Pancreas (tissue), 10 donors: Measurements from ENCODE around the gene ISOC1. TPM values are rescaled to one million over a fixed set of nuclear protein-coding genes. Genes with fewer than 3 reads are reported as not detected.

ENCODE experiments used
- ATAC-seq, 4 donors: fragments of 200-7000 bp; cut with Tn5 transposase; one replicate each; pipeline versions ENCODE4 v1.8.0 to v1.9.1; 2020; ENCODE audit warnings: mild to moderate bottlenecking in 4 of 4, moderate library complexity in 4 of 4
- DNase-seq, 6 donors: peaks; one replicate each; pipeline ENCODE4 v3.0.0-alpha.2; 2020
- FAIRE-seq: peaks from 2 replicates; lab custom pipeline; 2012; peaks lifted over from hg19 to GRCh38; lab: Jason Lieb, UNC
- H3K27ac ChIP-seq, 4 donors: fragments of 200-600 bp; sonication (generic); 1 replicate in 3 of 4; 2 replicates in 1 of 4; pipeline versions ENCODE4 v1.5.0 to v1.8.0; 2020
- H3K27me3 ChIP-seq, 4 donors: fragments of 200-600 bp; one replicate each; pipeline ENCODE4 v1.8.0; 2021
- H3K36me3 ChIP-seq, 3 donors: fragments of 200-600 bp; sonication (generic) in 1 of 3; one replicate each; pipeline versions ENCODE4 v1.5.0 to v1.8.0; 2020 to 2021
- H3K4me1 ChIP-seq, 3 donors: fragments of 200-600 bp; one replicate each; pipeline ENCODE4 v1.8.0; 2021
- H3K4me3 ChIP-seq, 4 donors: fragments of 200-600 bp; sonication (generic) in 2 of 4; one replicate each; pipeline versions ENCODE4 v1.5.0 to v1.8.0; 2020 to 2021
- H3K9me3 ChIP-seq, 4 donors: fragments of 200-600 bp; one replicate each; pipeline ENCODE4 v1.8.0; 2021
- CTCF ChIP-seq, 4 donors: fragments of 200-600 bp; sonication (generic) in 3 of 4; IDR thresholded peaks; one replicate each; pipeline versions ENCODE4 v1.5.0 to v1.8.0; 2021; ENCODE audit warnings: antibody characterized with exemption in 4 of 4
- WGBS, 2 donors: extraction: QIAGEN DNeasy Blood & Tissue Kit; methylation state at CpG; one replicate each; pipeline ENCODE4 v1.1.7; 2013; 5-methylcytosine and 5-hydroxymethylcytosine counted together
- intact Hi-C, 3 donors: fragments of 100-400 bp; cut with DNase I; formaldehyde crosslinking; loops; one replicate each; pipeline versions ENCODE4 v1.11.1 to v1.14.2; 2022
- polyA plus RNA-seq, 2 donors: library from polyadenylated mRNA; stranded (reverse); fragments of 200-250 nt; gene quantifications; one replicate each; pipeline ENCODE4 v1.2.3, GENCODE V29; 2013
- total RNA-seq, 6 donors: library from RNA; stranded (reverse); fragmentation: NEBNext Ultra II Directional in 4 of 6; extraction: Animal tissue kit (Norgen Biotek cat#: 25700) in 4 of 6; gene quantifications; one replicate each; pipeline versions ENCODE4 v1.2.1 to v1.2.4, GENCODE V29; 2021 to 2023
- donor health status: healthy with polysubstance abuse.
- donor health status: DM: no; HTN: no; CAD: no; lungs with moderate emphysema.
- donor health status: DM: no; HTN: no; CAD: no.
- donor health status: control.
- donor health status: control.
- donor health status: Bipolar disorder and iron deficiency.
- donor health status: DM: yes; HTN: yes; CAD: no.
- donor health status: DM: no; HTN: no; CAD: no.
- donor health status: DM: no; HTN: no; CAD: no.
- donor health status: DM: yes; HTN: yes; CAD: no.

Gene ISOC1
- total and polyA plus RNA-seq, 8 donors, result 6.9 to 15.9 (median 9.6) TPM

GRCh38 chr5:129082225-129083136 lies 12.1 kb upstream of the ISOC1 start:
- intact Hi-C loops, result no loop called here
- no peak overlapping the region for H3K27ac ChIP-seq
- ATAC-seq, result no peak
- no peak overlapping the region for H3K4me3 ChIP-seq
- H3K27me3 ChIP-seq, result no peaks in the 10 kb centered on the region
- no peak for FAIRE-seq
- DNase-seq, result no peak
- H3K4me1 ChIP-seq, result no peaks in the 10 kb centered on the region
- TF ChIP-seq CTCF (IDR thresholded peaks at IDR 0.05), result no peak
- no peaks in the 10 kb centered on the region for H3K9me3 ChIP-seq
- WGBS, 2 donors, result 84 to 89% methylated on average over 6 of the region's 6 CpGs
- H3K36me3 ChIP-seq, result no peaks in the 10 kb centered on the region

GRCh38 chr5:129094924-129095899 lies 663 bp downstream of the ISOC1 start:
- TF ChIP-seq CTCF (IDR thresholded peaks at IDR 0.05), result no peak
- no peaks in the 10 kb centered on the region for H3K36me3 ChIP-seq

GRCh38 chr5:129096382-129096991 lies 1.9 kb downstream of the ISOC1 start:
- no peaks in the 10 kb centered on the region for H3K27me3 ChIP-seq
- no peaks in the 10 kb centered on the region for H3K36me3 ChIP-seq
- TF ChIP-seq CTCF (IDR thresholded peaks at IDR 0.05), result no peak
- no peak overlapping the region for H3K4me3 ChIP-seq
- H3K27ac ChIP-seq, result no peak overlapping the region
- intact Hi-C loops, result no loop called here
- no peak for ATAC-seq
- no peak for DNase-seq
- peaks cover 8 to 30% (median 15%) of the 10 kb centered on the region in 3 donors for H3K4me1 ChIP-seq
- WGBS, 2 donors, result 67 to 73% methylated on average over 8 of the region's 8 CpGs
- no peak for FAIRE-seq
- H3K9me3 ChIP-seq, result no peaks in the 10 kb centered on the region

More at GRCh38 chr5:129094924-129095899, 663 bp downstream of the ISOC1 start:
- H3K27ac ChIP-seq, result peak overlapping the region; percentile 77 to 92 (median 88)
- peaks cover 8 to 30% (median 15%) of the 10 kb centered on the region in 3 donors for H3K4me1 ChIP-seq
- FAIRE-seq (no peak), ATAC-seq (peak; percentile 51 to 77 (median 66)), DNase-seq (peak; percentile 59 to 86 (median 72))
- no peaks in the 10 kb centered on the region for H3K9me3 ChIP-seq
- no peaks in the 10 kb centered on the region for H3K27me3 ChIP-seq
- 2% methylated on average over 51 to 61 of the region's 61 CpGs for WGBS, 2 donors
- peak overlapping the region; percentile 64 to 96 (median 84) for H3K4me3 ChIP-seq
- intact Hi-C loops, result no loop called here

- Histone ChIP-seq H3K4me3 (no peak overlapping the region), H3K4me1 (peaks cover 8 to 30% (median 15%) of the 10 kb centered on the region in 3 donors), H3K9me3 (no peaks in the 10 kb centered on the region), H3K36me3 (no peaks in the 10 kb centered on the region), H3K27ac (no peak overlapping the region), H3K27me3 (no peaks in the 10 kb centered on the region)
- no peak for ATAC-seq
- TF ChIP-seq CTCF (IDR thresholded peaks at IDR 0.05), result no peak
- intact Hi-C loops, result no loop called here
- no peak for FAIRE-seq
- 73 to 78% methylated on average over 11 of the region's 11 CpGs for WGBS, 2 donors
- no peak for DNase-seq
These were observed 3.1 kb downstream of the ISOC1 start for GRCh38 chr5:129097498-129098296.
